ENCODE data around the gene IZUMO1.

DNA sequence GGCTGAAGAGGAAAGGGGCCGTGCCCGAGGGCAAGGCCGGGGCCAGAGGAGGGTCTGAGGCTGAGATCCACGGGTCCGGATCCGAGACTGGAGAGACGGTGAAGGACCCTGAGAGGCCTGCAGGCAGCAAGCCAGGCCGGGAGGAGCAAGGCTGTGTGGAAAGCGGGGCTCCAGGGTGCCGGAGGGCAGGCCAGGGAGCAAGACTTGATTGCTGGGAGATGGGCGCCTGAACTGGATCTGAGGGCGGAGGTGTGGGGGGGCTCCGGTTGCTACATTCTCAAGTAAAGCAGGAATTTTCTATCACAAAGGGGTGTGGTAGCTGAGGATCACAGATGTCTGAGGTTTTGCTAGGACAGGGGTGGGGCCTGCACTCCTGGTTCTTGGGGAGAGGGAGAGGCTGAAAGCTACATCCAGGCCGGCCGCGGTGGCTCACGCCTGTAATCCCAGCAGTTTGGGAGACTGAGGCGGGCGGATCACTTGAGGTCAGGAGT lies 31.0 kb downstream of the IZUMO1 start:
- TF ChIP-seq, protein P1, sequence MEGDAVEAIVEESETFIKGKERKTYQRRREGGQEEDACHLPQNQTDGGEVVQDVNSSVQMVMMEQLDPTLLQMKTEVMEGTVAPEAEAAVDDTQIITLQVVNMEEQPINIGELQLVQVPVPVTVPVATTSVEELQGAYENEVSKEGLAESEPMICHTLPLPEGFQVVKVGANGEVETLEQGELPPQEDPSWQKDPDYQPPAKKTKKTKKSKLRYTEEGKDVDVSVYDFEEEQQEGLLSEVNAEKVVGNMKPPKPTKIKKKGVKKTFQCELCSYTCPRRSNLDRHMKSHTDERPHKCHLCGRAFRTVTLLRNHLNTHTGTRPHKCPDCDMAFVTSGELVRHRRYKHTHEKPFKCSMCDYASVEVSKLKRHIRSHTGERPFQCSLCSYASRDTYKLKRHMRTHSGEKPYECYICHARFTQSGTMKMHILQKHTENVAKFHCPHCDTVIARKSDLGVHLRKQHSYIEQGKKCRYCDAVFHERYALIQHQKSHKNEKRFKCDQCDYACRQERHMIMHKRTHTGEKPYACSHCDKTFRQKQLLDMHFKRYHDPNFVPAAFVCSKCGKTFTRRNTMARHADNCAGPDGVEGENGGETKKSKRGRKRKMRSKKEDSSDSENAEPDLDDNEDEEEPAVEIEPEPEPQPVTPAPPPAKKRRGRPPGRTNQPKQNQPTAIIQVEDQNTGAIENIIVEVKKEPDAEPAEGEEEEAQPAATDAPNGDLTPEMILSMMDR (IDR thresholded peaks at IDR 0.05): no peak
- no peak for TF ChIP-seq POLR2A (IDR thresholded peaks at IDR 0.05)
